Measurements from ENCODE around the gene ARL4C. TPM values are rescaled to one million over a fixed set of nuclear protein-coding genes. Genes with fewer than 3 reads are reported as not detected.
A peak's percentile ranks its signal among the peaks of the same experiment; 100 is the strongest.

ARL4C gene
- total RNA-seq, 1 experiment from 2014 or later, result 151 TPM

- in situ Hi-C loops (cut with HindIII; ENCODE audit: low pct_unique_long_range_greater_than_20kb, low sequenced_read_pairs), result no loop called here
- intact Hi-C loops (cut with micrococcal nuclease; ENCODE audit: unreplicated experiment), result loop anchor here (10.0 kb wide), 1 partner anchor 56 kb away; no protein-coding TSS in a partner anchor
- ChIA-PET CTCF (no interaction called here), POLR2A (no interaction called here)
- H3K27me3 ChIP-seq (ENCODE audit: control insufficient read depth, insufficient read depth, low read length), result no peaks in the 10 kb centered on the region
- H3K9me3 ChIP-seq (ENCODE audit: control insufficient read depth, insufficient read depth, low read depth, low read length), result no peaks in the 10 kb centered on the region
- DNase-seq (ENCODE audit: low read depth, low spot score) (no peak), ATAC-seq (no peak)
- no peaks in the 10 kb centered on the region for H3K36me3 ChIP-seq (ENCODE audit: control insufficient read depth, insufficient read depth, low read length)
- BruUV-seq (replicated peaks), result no TSS peak
- H3K27ac ChIP-seq (ENCODE audit: low read length), result no peak overlapping the region; the same call in 1 of the 2 replicates
- H3K4me3 ChIP-seq (ENCODE audit: low read depth in 2 of 2, low read length in 2 of 2), result no peak overlapping the region
- peaks cover 4% of the 10 kb centered on the region; the same call in 1 of the 2 replicates for H3K4me1 ChIP-seq (ENCODE audit: control insufficient read depth, insufficient read depth, low read length)
- TF ChIP-seq TCF7L2 (IDR thresholded peaks at IDR 0.05; ENCODE audit: low read depth, low read length), result no peak
- no peak for TF ChIP-seq REST (IDR thresholded peaks at IDR 0.05; ENCODE audit: insufficient read depth in 1 of 2, low read depth in 2 of 2, low read length in 1 of 2)
- TF ChIP-seq POLR2AphosphoS5 (IDR thresholded peaks at IDR 0.05; ENCODE audit: low read depth, low read length), result no peak
- no peak for TF ChIP-seq CTCF (IDR thresholded peaks at IDR 0.05)
- no peak for TF ChIP-seq SIN3A (IDR thresholded peaks at IDR 0.05; ENCODE audit: borderline replicate concordance, insufficient read depth, low read depth, low read length)
Observed at GRCh38 chr2:234481301-234481700, 15.6 kb downstream of the ARL4C start.

- no peak for ATAC-seq
- Histone ChIP-seq H3K27ac (ENCODE audit: low read length) (peak overlapping the region; percentile 48; the same call in 1 of the 2 replicates), H3K4me3 (ENCODE audit: low read depth in 2 of 2, low read length in 2 of 2) (no peak overlapping the region), H3K36me3 (ENCODE audit: control insufficient read depth, insufficient read depth, low read length) (no peaks in the 10 kb centered on the region), H3K9me3 (ENCODE audit: control insufficient read depth, insufficient read depth, low read depth, low read length) (no peaks in the 10 kb centered on the region), H3K4me1 (ENCODE audit: control insufficient read depth, insufficient read depth, low read length) (peaks cover 4% of the 10 kb centered on the region; the same call in 1 of the 2 replicates), H3K27me3 (ENCODE audit: control insufficient read depth, insufficient read depth, low read length) (no peaks in the 10 kb centered on the region)
- intact Hi-C loops (cut with micrococcal nuclease; ENCODE audit: unreplicated experiment) (loop anchor here (10.0 kb wide), 1 partner anchor 56 kb away; no protein-coding TSS in a partner anchor), in situ Hi-C loops (cut with HindIII; ENCODE audit: low pct_unique_long_range_greater_than_20kb, low sequenced_read_pairs) (no loop called here)
- ChIA-PET CTCF (no interaction called here), POLR2A (no interaction called here)
- no TSS peak for BruUV-seq (replicated peaks)
- TF ChIP-seq TCF7L2 (IDR thresholded peaks at IDR 0.05; ENCODE audit: low read depth, low read length), result no peak
- no peak for TF ChIP-seq POLR2AphosphoS5 (IDR thresholded peaks at IDR 0.05; ENCODE audit: low read depth, low read length)
- no peak for TF ChIP-seq CTCF (IDR thresholded peaks at IDR 0.05)
- DNase-seq (ENCODE audit: low read depth, low spot score), result no peak
Observed at GRCh38 chr2:234480337-234480736, 16.5 kb downstream of the ARL4C start.

Data from Panc1 (cell line).